ENCODE data around the gene DRD2. TPM values are rescaled to one million over a fixed set of nuclear protein-coding genes. Genes with fewer than 3 reads are reported as not detected.

Gene DRD2
- total and polyA plus RNA-seq, 2 of the 13 experiments (the other 11 are each of a cell fraction or from before 2014, with no cell fraction given), result not detected

GRCh38 chr11:113468726-113469345 lies 6.4 kb downstream of the DRD2 start:
- Histone ChIP-seq H3K9me3 (ENCODE audit: low read length) (no peaks in the 10 kb centered on the region), H3K79me2 (ENCODE audit: insufficient read depth, low read length) (no peaks in the 10 kb centered on the region), H3K4me1 (ENCODE audit: insufficient read depth, low read length) (no peaks in the 10 kb centered on the region), H3K9ac (ENCODE audit: insufficient read depth, low read depth, low read length) (no peak overlapping the region), H3K36me3 (replicated peaks in 1 of 2; ENCODE audit: control insufficient read depth in 1 of 2, insufficient read depth in 2 of 2, low read length in 2 of 2) (no peaks in the 10 kb centered on the region), H3K4me3 (replicated peaks in 1 of 3; ENCODE audit: insufficient read depth in 1 of 3, low read depth in 2 of 3, low read length in 3 of 3) (no peak overlapping the region), H3K27me3 (ENCODE audit: control insufficient read depth in 1 of 2, insufficient read depth in 2 of 2, low read length in 2 of 2) (peaks cover 0 to 6% of the 10 kb centered on the region in 2 experiments; a peak in 1 of 5 replicates), H2AFZ (ENCODE audit: low read length) (no peak overlapping the region), H3K4me2 (ENCODE audit: low read depth, low read length) (no peak overlapping the region), H4K20me1 (ENCODE audit: insufficient read depth, low read length) (no peaks in the 10 kb centered on the region), H3K27ac (ENCODE audit: extremely low read length, insufficient read depth, low read length) (no peak overlapping the region)
- CTCF ChIA-PET (ENCODE audit: low intra/inter-chr PET ratio, low total read pairs), result no interaction called here
- no peak for ATAC-seq
- BruUV-seq (replicated peaks), result no TSS peak
- in situ Hi-C loops (cut with HindIII; ENCODE audit: extremely low pct_ligation_motif_present, low pct_unique_long_range_greater_than_20kb), result no loop called here
- POLR2A ChIA-PET, result no interaction called here
- WGBS (ENCODE audit: low lambda C conversion rate), result 8% methylated on average over 5 of the region's 8 CpGs
- no peak for DNase-seq (ENCODE audit: low spot score)
- intact Hi-C loops (cut with micrococcal nuclease; ENCODE audit: unreplicated experiment), result no loop called here
- no peak for FAIRE-seq
- TF ChIP-seq, protein P1, sequence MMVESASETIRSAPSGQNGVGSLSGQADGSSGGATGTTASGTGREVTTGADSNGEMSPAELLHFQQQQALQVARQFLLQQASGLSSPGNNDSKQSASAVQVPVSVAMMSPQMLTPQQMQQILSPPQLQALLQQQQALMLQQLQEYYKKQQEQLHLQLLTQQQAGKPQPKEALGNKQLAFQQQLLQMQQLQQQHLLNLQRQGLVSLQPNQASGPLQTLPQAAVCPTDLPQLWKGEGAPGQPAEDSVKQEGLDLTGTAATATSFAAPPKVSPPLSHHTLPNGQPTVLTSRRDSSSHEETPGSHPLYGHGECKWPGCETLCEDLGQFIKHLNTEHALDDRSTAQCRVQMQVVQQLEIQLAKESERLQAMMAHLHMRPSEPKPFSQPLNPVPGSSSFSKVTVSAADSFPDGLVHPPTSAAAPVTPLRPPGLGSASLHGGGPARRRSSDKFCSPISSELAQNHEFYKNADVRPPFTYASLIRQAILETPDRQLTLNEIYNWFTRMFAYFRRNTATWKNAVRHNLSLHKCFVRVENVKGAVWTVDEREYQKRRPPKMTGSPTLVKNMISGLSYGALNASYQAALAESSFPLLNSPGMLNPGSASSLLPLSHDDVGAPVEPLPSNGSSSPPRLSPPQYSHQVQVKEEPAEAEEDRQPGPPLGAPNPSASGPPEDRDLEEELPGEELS (CRISPR knock-in tag; IDR thresholded peaks at IDR 0.05), result no peak
- TF ChIP-seq KLF6 (CRISPR knock-in tag; IDR thresholded peaks at IDR 0.05) (no peak), SP1 (IDR thresholded peaks at IDR 0.05) (no peak), SP1 (CRISPR knock-in tag; IDR thresholded peaks at IDR 0.05) (no peak), CBX2 (IDR thresholded peaks at IDR 0.05; ENCODE audit: low read depth, low read length) (no peak), CBX2 (CRISPR knock-in tag; IDR thresholded peaks at IDR 0.05; ENCODE audit: low read depth) (no peak), ZNF609 (CRISPR knock-in tag; IDR thresholded peaks at IDR 0.05; ENCODE audit: borderline replicate concordance) (no peak), ZNF776 (CRISPR knock-in tag; IDR thresholded peaks at IDR 0.05) (no peak), PITX1 (CRISPR knock-in tag; IDR thresholded peaks at IDR 0.05) (no peak), ZNF777 (CRISPR knock-in tag; IDR thresholded peaks at IDR 0.05) (no peak)
- TF ChIP-seq, protein P2, sequence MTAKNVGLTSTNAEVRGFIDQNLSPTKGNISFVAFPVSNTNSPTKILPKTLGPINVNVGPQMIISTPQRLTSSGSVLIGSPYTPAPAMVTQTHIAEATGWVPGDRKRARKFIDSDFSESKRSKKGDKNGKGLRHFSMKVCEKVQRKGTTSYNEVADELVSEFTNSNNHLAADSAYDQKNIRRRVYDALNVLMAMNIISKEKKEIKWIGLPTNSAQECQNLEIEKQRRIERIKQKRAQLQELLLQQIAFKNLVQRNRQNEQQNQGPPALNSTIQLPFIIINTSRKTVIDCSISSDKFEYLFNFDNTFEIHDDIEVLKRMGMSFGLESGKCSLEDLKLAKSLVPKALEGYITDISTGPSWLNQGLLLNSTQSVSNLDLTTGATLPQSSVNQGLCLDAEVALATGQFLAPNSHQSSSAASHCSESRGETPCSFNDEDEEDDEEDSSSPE (CRISPR knock-in tag; IDR thresholded peaks at IDR 0.05), result no peak
- TF ChIP-seq, protein P3, sequence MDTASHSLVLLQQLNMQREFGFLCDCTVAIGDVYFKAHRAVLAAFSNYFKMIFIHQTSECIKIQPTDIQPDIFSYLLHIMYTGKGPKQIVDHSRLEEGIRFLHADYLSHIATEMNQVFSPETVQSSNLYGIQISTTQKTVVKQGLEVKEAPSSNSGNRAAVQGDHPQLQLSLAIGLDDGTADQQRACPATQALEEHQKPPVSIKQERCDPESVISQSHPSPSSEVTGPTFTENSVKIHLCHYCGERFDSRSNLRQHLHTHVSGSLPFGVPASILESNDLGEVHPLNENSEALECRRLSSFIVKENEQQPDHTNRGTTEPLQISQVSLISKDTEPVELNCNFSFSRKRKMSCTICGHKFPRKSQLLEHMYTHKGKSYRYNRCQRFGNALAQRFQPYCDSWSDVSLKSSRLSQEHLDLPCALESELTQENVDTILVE (CRISPR knock-in tag; IDR thresholded peaks at IDR 0.05), result no peak
- TF ChIP-seq, protein P4, sequence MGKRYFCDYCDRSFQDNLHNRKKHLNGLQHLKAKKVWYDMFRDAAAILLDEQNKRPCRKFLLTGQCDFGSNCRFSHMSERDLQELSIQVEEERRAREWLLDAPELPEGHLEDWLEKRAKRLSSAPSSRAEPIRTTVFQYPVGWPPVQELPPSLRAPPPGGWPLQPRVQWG (CRISPR knock-in tag; IDR thresholded peaks at IDR 0.05; ENCODE audit: borderline replicate concordance, low read depth), result no peak
- TF ChIP-seq, protein P5, sequence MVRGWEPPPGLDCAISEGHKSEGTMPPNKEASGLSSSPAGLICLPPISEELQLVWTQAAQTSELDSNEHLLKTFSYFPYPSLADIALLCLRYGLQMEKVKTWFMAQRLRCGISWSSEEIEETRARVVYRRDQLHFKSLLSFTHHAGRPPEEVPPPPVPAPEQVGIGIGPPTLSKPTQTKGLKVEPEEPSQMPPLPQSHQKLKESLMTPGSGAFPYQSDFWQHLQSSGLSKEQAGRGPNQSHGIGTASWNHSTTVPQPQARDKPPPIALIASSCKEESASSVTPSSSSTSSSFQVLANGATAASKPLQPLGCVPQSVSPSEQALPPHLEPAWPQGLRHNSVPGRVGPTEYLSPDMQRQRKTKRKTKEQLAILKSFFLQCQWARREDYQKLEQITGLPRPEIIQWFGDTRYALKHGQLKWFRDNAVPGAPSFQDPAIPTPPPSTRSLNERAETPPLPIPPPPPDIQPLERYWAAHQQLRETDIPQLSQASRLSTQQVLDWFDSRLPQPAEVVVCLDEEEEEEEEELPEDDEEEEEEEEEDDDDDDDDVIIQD (CRISPR knock-in tag; IDR thresholded peaks at IDR 0.05; ENCODE audit: low read depth), result no peak
